Suprapubic skin (tissue), 4 donors: ENCODE data around the gene S1PR5.

ENCODE experiments used
- CTCF ChIP-seq, 2 donors: fragments of 200-600 bp in 1 of 2; fragments of 450-650 bp in 1 of 2; sonication (generic) in 1 of 2; IDR thresholded peaks; one replicate each; pipeline ENCODE4 v1.5.1; 2016 to 2019; ENCODE audit warnings: antibody characterized with exemption in 2 of 2, mild to moderate bottlenecking in 1 of 2, moderate library complexity in 1 of 2
- EP300 ChIP-seq: sonication (generic); formaldehyde crosslinking; IDR thresholded peaks from one replicate; pipeline ENCODE4 v1.6.1; 2017; ENCODE audit warnings: antibody characterized with exemption
- POLR2A ChIP-seq, 2 donors: fragments of 450-650 bp; IDR thresholded peaks; one replicate each; pipeline ENCODE4 v1.6.1; 2017; ENCODE audit warnings: antibody characterized with exemption in 2 of 2, mild to moderate bottlenecking in 2 of 2, moderate library complexity in 2 of 2
- POLR2AphosphoS5 ChIP-seq, 3 donors: sonication (generic); formaldehyde crosslinking; IDR thresholded peaks; one replicate each; pipeline ENCODE4 v1.6.1; 2017; ENCODE audit warnings: antibody characterized with exemption in 3 of 3

GRCh38 chr19:10502524-10503001 is 14.7 kb downstream of the S1PR5 start:
- TF ChIP-seq POLR2A (IDR thresholded peaks at IDR 0.05) (peak; percentile 68 to 70), CTCF (IDR thresholded peaks at IDR 0.05) (no peak), EP300 (no peak), POLR2AphosphoS5 (IDR thresholded peaks at IDR 0.05) (peak in 1 of 3 donors; percentile 42)
